Activated CD8-positive, alpha-beta memory T cell treated with anti-CD3 and anti-CD28 coated beads for 48 hours (primary cell): ENCODE results near the gene OAF.
"Not testable (repeated sequence)": the region's sequence is repeated elsewhere in the genome, so short reads cannot be mapped to it uniquely, and the experiment has no call there.

Experiments
- DNase-seq, 3 experiments: peaks; one replicate each; pipeline ENCODE4 v3.0.0-alpha.2; 2020; ENCODE audit warnings: low read depth in 2 of 3, low spot score in 2 of 3

OAF gene

DNA sequence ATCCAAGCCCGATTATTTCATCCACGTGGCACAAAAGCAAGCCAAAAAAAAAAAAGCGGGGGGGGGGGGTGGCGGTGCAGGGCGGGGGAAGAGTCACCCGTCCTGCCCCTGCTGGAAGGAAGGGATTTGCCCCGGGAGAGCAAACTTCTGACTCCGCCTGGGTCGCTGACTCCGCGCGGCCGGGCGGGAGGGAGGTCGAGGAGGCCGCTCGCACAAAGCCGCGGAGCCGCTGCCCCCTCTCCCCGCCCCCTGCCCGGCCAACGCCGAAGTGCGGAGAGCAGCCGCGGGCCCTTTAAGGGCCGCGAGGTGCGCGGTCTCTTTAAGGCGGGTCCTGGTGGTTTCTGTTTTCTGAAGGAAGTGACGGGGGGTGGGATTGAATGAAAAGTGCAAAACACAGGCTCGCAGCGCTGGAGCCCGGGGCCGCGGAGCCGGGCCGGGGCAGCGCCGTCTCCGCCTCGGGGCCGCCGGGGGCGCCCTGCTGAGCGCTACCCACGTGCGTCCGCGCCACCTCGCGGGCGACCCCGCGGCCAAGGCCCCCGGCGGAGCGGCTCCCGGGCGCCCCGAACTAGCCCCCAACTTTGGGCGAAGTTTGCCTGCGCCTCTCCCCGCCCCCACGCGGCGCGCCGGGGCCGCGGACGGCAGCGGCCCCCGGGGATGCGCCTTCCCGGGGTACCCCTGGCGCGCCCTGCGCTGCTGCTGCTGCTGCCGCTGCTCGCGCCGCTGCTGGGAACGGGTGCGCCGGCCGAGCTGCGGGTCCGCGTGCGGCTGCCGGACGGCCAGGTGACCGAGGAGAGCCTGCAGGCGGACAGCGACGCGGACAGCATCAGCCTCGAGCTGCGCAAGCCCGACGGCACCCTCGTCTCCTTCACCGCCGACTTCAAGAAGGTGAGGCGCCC, at the start of gene OAF:
Gene OAF, plus strand, starts transcription at position 407 of the 896 bp plus-strand sequence. Its CDS starts 248 bp downstream, at position 655.
- DNase-seq: peak in 2 of 3 experiments; percentile 20 to 27

DNA sequence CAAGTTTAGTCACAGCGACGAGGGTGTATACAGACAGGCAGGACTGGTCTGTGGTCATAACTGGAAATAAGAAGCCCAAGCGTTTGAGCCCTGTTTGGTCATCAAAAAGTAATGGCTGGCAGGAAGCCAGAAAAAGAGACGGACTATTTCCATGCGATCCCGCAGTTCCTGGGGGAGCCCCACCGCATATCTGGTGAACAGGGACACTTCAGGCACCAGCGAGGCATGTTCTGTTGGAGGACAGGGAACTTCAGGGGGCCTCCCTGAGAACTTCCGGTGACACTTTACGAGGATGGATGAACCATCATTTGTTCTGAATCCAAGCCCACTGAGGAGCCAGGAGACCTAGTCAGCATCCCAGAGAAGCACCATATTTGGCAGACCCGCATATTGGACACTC, 43.2 kb upstream of the OAF start:
- no peak for DNase-seq

DNA sequence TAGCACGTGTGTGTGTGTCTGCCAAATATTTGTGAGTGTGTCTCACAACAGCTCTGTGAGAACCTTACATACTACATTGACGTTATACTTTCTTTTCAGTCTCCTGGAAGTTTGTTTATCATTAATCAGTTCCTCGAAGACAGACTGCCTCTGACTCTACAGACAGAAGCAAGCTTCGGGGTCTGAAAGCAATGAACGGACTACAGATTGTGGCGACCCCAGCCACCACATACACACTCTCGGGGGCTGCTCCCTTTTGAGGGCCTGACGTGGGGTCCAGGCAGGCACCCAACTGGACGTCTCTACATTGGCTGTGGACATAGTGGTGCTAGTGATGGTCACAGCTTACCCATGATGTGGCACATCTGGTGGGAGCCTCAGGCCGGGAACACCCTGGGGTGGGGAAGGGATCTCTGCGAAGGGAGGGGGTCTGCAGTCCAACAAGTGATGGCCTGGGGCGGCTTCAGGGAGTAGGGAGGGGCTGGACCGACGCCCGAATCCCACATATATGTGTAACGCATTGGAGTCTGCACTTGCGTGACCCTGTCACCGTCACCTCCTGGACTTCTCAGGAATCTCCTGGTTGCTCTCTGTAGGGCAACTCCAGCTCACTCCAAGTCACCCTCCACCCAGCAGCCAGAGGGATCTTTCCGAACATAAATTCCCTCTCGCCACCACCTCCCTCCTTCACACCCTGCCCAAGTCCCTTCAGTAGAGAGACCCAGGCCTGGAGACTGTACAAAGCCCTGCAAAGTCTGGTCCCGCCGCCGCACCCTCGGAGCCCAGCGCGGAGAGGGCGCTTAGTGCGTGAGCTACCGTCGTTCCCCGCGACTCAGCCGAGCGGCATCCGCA, 42.5 kb upstream of the OAF start:
- DNase-seq: no peak

DNA sequence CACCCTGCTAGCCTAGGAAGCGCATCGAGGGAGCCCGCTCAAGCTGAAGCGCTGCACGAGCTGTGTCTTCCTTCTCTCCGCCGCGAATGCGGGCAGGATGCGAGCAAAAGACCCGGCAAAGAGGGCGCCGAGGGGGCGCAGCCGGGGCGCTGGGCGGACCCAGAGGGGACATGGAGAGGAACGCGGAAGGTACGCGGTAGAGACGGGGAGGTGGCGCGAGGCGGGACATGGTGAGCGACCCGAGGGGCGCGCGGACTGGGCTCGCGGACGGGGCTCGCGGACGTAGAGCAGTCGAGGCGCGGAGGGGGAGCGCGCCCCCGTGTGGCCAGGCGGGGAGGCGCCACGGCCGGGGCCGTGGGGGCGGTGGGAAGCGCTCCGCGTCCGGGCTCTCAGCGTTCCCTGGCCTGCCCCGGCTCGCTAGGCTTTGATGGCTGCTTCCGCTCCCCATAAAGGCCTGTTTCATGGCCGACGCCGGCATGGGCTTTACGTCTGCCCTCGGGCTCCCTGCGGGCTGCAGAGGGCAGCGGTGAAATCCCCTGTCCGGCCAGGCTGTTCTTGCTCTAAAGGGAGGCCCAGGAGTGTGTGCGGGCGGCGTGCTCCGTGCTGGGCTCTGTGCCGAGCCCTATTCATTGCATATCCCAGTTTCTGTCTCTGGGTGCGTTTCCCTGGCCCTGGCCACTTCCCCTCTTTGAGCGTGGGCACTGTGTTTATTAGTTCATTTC, 41.7 kb upstream of the OAF start:
- peak; percentile 16 to 53 (median 43) for DNase-seq

DNA sequence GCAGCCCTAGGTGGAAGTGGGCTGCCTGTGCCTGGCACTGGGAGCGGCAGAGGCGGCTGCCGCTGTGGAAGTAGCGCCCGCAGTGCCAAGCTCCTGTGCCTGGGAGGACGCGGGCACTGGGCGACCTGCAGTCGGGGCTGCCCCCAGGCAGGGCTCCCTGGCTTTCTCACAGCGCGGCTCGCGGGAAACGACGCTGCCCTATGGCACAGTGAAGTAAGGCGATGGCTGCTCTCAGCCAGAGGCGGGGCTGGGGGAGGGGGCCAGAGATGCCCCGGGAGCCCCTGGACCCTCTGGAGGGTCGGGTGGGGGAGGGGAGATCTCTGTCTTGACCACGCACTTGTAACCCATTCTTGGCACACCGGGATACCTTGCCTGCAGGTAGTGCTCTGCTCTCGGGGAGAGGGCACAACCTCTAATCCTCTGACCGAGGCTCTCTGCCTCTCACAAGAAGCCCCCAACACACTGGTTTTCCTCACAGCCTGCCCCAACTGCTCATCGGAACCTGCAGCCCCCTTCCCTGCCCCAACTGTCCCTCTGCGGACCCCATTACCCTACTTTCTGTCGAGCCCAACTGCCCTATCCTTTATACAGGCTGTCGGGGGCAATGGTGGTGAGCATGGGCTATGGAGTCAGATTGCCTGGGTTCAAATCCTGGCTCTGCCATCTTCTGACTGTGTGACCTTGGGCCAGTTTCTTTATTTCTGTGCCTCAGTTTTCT, 40.7 kb upstream of the OAF start:
- no peak for DNase-seq

DNA sequence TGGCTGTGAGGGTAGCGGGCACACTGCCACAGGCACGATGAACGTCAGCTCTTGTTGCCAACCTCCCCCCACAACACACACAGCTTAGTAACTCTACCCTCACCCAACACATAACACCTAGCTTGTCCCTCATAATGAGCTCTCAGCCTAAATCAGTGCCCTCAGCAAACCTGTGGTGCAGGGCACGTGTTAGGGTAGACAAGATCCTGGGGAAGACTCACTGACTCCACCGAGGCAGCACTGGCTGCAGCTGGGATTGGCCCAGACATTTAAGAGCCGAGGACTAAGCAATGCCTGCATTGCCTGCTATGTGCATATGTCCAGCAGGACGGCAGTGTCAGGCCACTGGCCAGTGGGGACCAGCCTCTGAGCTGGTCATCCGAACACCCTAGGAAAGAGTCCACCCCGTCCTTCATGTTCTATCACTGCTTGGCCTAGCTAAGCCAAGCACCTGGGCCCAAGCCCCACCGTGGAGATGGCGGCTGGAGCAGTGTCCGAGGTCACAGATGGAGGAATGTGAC, 40.0 kb upstream of the OAF start:
- DNase-seq: no peak

DNA sequence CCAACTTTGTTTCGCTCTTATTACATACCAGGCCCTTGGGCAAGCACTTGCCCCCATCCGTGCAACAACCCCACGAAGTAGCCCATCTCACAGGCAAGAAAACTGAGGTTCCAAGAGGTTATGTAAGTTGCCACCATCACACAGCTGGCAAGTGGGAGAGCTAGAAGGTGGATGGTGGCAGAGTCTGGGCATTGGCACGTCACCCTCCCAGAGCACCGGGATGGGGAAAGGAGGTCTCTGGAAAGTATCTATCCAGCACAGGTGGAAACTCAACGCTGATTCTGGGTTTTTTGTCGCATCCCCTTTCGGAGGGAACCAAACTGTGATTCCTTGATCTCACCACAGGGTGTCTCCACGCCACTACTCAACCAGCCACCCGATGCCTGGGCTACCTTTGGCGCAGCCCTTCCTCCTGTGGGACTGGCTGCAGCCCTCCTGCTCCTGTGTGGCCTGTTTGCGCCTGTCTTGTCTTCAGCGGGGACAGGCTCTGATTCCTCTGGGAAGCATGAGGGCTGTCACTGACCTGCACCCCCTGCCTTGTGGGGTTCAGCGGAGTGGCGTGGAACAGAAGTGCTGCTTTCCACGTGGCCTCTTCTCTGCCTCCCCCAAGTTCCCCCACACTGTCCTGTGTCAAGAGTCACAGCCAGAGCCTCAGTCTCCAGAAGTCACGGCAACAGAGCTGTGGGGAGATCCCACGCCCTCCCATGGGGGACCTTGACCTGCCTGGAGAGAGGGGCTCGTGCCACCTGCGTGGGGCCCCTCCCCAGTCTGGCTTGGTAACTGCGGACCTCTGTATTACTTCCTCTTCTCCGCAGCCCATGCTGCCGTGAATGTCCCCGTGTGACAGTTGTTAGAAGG, 38.5 kb upstream of the OAF start:
- peak in 1 of 3 experiments; percentile 32 for DNase-seq

DNA sequence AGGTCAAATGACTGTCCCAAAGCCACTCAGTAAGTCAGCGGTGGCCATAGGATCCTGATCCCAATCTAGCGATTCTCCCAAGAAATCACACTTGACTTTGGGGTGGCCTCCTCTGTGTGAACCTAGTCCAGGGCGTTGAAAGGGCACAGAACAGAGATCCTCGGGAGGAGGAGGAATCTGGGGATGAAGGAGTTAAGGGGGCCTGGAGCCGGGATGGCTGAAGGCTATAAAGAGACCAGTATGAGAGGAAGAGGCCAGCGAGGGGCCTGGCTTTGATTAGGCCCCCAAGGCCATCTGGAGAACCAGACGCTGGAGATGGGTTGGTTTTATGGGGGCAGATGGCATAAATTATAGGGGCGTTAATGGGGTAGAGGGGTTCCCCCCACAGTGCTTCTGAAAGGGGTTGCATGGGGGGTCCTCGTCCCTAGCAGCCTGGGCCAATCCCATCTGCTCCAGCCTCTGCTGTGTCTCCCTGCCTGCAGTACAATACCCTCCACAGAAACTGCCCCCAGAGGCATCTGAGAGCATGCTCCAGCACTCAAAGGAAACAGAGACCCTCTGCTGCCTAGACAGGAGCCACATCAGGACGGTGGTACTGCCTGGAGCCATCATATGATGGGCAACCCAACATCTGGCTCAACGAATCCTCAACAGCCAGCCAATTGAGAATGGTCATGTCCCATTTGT, 37.7 kb upstream of the OAF start:
- no peak for DNase-seq

DNA sequence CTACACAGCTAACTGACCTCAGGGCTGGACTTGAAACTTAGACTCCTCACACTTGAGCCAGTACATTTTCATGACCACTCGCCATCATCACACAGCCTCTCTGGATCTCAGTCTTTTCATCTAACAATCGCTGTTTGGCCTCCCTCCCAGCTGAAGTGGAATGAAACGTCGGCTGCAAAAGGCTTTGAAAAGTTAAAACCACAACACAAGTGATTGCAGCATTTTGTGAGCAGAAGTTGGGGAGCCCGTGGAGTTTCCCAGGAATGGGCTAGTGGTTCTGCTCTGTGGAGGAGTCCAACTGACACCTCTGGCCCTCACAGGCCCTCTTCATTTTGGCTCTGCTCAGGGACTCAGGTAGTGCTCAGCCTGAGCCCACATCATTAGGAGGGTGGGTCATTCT, 37.0 kb upstream of the OAF start:
- no peak for DNase-seq

DNA sequence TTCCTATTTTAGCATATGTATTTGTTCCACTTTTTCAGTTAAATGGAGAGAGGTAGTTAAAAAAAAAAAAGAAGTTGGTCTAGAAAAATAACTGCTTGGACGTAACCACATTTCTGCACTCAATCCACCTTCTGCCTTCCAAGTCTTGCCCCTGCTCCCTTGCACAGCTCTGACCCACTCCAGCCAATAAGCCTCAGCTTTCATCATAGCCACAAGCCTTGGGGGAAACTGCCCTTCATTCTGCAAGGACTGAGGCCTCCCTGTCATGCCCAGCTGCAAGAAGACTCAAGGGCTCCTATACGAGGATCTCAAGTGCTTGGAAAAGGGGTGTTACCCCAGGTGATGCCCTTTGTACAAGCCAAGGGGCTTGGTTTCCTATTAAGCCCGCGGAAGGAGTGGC, 36.0 kb upstream of the OAF start:
- no peak for DNase-seq

DNA sequence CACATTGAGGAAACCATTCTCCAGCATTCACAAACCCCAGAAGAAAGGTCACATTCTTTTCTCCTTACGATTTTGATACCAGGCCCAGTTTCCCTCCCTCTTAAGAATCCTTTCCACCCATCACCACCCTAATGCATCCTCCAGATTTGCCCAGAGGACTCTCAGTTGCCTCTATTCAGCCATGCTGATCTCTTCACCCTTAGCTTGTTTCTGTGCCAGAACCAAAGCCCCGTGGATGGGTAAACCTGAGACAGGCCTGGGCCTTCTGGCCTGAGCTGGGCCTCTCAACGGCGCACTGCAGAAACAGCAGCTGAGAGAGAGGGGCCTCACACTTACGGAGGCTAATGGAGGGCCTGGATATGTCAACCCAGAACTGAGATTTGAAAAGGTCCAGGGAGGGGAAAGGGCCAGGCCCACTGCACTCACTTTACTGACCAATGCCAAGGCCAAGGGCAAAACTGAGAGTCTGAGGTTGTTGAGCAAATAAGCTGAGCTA, 32.2 kb upstream of the OAF start:
- DNase-seq: no peak

DNA sequence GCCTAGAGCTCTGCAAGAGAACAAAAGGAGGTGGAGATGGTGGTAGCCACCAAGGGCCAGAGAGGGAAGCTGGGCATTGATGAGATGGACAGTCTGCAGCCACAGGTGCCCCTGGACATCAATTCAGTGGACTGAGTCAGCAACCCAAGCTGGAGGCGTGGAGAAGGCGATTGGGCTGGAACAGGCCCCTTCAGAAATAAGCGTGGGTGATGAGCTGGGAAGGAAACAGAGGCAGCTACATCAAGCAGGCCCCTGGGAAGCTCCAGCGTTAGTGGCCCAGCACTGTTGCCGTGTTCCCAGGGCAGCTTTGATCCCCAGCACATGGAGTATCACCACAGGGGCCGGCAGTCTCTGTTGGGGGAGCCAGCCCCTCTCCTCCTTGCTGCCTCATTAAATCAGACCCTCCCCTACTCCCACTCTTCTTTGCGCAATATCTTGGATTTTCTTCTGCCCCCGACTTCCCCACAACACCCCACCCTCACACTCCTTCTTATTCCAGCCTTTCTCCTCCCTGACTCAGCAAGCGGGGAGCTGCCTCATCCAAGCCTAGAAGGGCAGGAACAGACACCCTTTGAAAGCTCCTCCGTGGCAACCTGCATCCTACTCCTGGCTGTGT, 31.7 kb upstream of the OAF start:
- DNase-seq: no peak

DNA sequence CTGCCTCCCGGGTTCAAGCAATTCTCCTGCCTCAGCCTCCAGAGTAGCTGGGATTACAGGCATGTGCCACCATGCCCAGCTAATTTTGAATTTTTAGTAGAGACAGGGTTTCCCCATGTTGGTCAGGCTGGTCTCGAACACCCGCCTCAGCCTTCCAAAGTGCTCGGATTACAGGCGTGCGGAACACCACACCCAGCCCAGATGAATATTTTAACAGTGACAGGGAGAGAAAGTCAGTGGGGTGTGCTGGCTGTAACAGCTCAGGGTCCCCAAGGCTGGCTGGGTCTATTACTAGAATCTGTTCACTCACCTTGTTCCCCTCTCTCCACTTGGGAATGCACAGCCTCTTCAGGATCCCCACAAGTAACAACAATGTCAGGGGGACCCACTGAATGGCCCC, 30.8 kb upstream of the OAF start:
- not testable (repeated sequence) for DNase-seq

DNA sequence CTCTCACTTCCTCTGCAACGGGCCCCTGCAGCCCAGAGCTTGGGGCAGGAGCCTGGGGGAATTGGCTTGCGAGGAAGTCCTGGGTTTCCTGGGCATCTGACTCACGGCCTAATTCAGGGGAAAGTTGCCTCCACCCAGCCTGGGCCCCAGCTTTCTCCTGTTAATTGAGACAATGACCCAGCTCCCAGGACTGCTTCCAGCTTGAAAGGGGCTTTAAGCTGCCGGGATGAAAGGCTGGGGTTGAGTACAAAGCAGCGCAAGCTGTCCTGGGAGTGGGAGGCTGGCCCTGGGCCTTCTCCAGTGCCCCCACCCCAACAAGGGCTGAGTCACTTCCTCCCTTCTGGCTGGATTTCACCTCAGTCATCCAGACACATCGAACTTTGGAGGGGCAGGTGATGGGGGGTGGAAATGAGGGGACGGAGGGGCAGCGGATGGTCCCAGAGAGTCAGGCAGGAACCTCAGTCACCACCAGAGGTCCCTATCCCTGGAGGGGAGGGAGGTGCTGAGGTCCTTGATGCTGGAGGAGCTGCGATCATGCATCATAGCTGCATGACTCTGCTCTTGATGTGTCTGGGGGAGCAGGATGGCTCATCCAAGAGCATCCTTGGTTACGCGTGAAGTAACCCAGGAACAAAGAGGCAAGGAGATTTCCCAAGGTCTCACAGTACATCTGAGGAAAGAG, 30.1 kb upstream of the OAF start:
- no peak for DNase-seq

DNA sequence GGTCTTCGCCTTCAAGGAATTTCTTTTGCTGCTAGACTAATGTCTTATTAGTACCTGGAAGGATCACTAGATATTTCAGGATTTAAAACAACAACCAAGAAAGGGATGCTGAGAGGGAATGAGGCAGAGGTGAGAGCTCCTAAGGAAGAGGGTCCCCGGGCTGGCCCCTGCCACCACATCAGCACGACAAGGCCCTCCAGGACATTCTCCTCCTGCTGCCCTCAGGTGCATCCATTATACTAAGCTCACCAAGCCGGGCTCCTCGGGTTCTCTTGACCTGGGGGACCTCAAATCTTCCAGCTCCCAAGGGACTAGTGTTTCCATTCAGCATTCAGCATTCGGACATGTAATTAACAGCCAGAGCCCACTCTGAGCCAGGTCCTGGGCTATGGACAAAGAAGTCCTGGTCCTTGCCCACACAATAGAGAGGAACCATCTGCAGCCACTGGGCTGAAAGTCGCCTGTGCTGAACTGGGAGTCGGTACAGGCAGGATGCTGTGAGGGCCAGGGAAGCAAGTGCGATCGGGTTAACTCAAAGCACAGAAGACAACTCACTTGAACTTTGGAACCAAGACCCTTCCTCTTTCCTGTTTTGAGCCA, 29.4 kb upstream of the OAF start:
- DNase-seq: no peak

DNA sequence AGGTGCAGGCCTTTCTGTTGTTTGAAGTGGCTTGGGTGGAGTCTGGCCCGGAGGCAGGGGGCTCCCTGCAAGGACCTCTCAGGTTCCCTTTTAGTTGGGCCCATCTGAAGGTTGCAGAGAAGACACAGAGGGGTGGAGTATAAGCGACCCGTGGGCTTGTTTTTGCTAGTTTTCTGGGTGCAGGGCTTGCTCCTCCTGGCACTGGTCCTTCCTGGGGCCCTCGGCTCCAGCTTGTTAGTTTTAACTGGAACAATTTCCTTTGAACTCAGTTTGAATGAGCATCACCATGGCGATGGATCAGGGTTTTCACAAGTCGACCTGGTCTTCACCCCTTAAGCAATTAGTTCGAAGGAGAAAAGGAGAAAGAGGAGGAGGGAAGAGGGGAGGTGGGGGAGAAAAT, 28.5 kb upstream of the OAF start:
- no peak for DNase-seq

DNA sequence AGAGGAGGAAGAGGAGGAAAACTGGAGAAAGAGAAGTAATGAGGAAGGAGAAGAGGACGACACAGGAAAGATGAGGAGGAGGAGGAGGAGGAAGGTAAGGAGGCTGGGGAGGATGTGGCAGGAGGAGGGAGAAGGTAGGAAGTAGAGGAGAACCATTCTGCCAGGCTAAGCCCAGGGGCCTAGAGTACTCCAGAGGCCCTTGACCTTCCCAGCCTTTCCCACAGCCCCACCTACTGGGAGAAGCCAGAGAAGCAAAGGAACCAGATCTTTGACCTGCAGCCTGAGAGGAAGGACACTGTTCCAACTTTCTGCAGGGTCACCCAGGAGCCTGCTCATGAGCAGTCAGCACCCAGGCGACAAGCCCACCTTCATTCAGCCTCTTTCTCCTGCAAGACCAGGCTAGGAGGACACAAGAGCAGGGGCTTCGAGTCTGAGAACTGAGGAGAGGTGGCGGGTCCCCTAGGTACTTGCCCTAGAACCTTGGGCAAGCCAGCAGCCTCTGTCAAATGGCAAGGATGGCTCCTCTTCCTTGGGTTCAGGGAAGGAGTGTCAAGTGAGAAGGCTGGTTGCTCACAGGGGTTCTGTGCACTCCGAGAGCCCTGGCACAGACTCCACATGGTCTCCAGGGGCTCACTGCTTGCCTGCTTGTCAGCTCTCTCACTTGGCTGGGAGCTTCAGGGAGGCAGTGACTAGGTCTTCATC, 27.9 kb upstream of the OAF start:
- no peak for DNase-seq
